ENCODE measurements around the gene C10orf95.
A peak's percentile ranks its signal among the peaks of the same experiment; 100 is the strongest.
"Not testable (repeated sequence)": the region's sequence is repeated elsewhere in the genome, so short reads cannot be mapped to it uniquely, and the experiment has no call there.

The C10orf95 gene, protein sequence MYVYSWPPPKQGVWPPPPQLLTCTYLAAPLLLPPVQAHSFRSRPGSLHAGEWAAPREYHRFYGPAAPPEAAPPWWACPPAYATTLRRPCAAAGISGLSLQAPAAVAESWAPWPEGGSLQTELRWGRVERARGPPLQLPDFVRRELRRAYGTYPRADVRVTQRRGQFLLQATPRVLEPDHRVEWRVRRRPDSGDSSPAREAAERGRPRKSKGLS

DNA sequence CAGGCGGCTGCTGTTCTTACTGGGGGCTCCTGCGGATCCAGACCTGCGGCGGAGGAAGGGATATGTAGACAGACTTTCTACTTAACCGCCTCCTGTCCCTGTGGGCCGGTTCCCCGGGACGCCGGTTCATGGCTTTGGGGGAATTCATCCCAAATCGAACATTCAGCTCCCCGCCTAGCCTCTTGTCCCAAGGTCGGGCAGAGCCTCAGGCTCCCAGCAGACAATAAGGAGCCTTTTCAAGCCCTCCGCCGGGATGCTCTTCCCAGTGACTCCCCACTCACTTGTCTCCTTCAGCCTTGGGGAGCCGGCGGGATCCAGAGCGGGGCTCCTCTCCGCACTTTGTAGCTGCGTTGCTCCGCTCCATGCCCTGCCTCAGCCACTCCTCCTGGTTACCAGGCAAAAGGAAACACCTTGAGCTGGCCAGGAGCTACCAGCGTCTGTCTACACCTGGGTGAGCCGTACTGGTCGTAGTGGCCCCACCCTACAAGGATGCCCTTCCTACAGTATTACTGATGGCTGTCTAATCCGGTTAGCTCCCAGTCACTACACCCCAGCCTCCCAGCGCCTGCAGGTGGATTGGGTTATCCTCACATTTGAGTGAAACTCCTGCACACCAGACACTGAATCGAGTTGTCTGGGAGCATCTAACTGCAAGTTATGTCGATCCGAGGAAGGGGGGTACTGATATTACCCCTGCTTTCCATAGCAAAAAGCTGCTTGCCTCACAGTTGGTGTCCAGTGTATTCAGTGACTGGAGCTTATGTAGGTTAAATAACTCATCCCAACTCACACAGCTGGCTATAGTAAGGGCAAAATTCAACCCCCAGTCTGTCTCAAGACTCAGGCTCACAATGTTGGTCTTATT lies at the start of gene C10orf95:
Gene C10orf95 (minus strand): TSS at position 439 of the 865 bp plus-strand sequence. CDS start 450 bp downstream, outside the sequence.
- peak; percentile 38 for DNase-seq

DNA sequence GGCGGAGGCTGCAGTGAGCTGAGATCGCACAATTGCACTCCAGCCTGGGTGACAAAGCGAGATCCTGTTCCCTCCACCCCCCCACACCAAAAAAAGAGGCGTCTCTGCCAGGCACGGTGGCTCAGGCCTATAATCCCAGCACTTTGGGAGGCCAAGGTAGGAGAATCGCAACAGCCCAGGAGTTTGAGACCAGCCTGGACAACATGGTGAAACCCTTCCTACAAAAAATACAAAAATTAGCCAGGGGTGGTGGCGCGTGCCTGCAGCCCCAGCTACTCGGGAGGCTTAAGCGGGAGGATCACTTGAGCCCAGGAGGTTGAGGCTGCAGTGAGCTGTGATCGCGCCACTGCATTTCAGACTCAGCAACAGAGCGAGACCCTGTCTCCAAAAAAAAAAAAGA lies 49.3 kb upstream of the C10orf95 start:
- DNase-seq: not testable (repeated sequence)

DNA sequence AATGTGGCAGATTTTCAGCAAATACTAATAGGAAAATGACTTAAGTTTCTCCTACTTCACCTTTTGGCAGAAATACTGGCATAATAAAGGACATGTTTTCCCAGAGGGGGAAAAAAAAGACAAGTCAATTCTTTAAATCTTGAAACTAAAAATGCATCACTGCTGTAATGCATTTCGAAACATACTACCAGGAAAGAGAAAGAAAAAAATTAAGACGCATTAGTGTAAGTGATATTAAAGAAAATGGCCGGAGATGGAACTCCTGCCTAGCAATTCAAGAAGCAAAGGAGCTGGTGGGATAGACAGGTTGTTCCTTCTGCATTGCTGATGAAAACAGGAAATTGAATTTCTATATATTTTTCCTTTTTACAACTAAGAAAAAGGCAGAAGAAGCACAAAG lies 48.0 kb upstream of the C10orf95 start:
- DNase-seq: no peak

DNA sequence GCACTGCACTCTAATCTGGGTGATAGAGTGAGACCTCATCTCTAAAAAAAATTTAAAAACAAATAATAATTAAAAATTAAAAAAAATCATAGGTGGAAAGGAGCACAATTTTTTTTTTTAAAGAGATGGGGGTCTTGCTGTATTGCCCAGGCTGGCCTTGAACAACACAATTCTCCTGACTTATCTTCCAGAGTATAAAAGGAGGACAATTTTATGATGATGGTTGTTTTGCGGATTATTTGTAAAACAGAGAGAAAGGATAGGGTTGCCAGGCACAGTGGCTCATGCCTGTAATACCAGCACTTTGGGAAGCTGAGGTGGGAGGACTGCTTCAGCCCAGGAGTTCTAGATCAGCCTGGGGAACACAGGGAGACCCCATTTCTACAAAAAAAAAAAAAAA lies 46.2 kb upstream of the C10orf95 start:
- no peak for DNase-seq

DNA sequence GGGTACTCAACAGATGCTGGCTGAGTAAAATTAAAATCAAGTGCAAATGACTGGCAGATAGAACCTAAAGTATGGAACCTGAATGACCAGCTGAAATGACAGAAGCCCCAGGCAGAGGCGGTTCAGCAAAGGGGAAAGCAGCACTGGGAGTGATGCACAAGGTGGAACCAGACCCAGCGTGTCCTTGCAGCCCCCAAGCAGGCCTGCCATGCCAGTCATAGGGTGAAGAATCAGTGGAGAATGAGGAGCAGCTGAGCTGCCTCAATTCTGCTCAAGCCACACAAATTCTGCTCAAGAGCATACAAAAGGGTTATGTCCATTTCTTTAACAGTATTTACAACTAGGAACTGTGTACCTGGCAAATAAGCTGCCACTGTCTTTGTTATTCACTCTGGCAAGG lies 42.4 kb upstream of the C10orf95 start:
- no peak for DNase-seq

DNA sequence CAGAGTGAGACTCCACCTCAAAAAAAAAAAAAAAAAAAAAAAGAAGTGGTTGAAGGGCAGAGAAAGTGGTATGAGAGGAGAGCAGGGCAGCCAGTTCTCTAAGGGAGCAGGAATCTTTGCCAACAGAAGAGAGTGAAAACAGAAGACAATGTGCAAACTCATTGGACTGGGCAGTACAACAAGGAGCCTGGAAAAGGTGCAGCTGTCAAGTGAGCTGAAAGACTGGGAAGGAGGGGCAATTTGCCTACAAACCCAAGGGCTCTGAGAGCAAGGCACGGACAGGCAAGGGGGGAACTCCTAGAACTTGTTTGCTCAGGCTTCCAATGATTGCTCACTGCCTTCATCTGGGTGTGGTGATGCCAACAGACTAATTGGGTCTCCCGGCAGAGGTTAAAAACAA lies 41.6 kb upstream of the C10orf95 start:
- DNase-seq: no peak

DNA sequence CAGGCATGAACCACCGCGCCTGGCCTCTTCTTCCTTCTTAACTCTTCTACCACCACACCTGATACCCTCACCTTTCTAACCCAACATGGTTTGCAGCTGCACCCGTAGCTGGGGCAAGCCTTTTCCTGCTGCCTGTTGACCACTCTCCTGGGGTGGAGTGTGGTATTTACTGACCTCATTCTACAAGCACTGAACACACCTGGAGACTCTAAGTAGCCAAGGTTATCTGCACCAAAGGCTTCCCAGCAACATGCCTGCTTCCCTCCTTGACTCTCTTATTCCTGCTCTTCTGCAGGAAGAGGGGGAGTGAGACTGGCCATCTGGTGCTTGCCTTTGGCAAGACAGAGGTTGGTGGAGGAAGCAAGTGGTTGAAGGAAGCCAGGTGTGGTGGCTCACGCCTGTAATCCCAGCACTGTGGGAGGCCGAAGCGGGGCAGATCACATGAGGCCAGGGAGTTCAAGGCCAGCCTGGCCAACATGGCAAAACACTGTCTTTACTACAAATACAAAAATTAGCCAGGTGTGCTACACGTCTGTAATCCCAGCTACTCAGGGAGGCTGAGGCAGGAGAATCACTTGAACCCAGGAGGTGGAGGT lies 41.1 kb upstream of the C10orf95 start:
- no peak for DNase-seq

DNA sequence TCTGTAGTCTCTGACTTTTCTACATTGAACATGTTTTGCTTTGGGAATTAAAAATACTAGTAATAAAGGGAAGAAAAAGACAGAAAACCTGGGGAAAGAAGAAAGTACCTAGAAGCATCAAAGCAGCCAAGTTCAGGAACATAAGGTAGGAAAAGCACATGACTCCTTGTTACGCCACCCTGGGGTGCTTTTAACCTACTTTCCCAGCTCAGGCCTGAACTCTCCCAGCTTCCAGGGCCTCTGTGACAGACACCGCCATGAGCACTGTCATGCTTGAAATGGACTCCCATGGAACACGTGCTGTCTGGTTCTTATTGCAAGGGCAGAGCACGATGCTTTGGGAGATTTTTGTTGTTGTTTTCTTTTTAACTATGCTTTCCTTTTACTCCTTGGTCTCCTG lies 39.8 kb upstream of the C10orf95 start:
- no peak for DNase-seq

DNA sequence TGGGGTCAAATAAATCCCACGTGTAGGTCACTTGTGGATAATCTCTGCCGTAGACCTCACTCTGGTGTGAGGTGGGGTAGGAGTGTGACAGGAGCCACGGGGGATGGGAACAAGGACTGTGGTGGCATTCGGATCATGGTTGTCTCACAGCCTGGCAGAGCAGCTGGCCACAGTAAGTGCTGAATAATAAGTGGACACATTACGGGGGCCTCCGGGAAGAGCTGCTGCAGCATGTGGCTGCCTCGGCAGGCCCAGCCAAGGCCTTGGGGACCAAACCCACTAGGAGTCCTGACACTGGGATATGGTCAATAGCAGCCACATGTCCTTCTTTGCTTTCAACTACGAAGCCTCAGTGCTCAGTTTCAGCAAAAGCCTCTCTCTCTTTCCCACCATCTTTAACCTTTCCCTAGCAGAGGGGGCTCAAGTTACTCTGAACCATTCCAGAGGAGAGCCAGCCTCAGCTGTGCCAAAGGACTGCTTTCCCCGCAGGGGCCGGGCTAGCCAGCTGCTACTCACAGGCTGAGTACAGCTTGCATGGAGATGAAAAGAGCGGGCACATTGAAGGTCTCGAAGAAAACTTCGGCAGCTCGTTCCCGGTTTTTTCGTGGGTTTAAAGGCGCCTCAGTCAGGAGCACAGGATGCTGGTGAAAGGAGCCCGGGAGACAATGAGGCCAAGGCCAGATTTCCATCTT lies 33.9 kb upstream of the C10orf95 start:
- DNase-seq: no peak

DNA sequence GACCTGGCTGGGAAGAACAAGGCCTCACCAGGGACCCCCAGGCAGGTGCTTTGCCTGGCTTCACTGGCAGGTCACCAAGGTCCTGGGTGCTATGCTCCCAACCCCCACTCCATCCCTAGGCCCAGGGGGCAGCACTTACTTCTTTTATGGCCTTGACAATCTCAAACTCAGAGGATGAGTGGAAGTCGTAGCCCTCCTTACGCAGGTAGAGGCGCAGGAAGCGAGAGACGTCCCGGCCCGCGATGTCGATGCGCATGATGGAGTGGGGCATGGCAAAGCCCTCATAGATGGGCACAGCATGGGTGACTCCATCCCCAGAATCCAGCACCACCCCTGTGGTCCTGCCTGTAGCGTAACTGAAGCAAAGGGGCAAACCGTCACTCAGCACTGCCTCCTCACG lies 32.7 kb upstream of the C10orf95 start:
- DNase-seq: no peak

DNA sequence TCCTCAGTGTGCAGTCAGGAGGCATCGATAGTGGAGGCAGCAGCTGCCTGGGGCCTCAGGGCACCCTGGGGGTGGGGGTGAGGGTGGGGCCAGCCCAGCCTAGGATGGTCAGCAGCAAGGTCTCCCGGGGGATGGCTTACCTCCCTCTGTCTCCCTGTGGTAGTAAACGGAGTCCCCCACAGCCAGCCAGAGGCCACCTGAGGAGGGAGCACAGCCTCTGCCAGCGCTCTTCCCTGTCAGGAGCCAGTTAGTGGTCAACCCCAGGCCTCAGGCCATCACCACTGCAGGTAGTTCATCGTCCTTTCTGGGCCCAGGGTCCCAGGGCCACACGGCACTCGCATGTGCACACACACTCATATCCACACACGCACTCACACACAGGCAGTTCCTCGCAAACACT lies 29.1 kb upstream of the C10orf95 start:
- no peak for DNase-seq

DNA sequence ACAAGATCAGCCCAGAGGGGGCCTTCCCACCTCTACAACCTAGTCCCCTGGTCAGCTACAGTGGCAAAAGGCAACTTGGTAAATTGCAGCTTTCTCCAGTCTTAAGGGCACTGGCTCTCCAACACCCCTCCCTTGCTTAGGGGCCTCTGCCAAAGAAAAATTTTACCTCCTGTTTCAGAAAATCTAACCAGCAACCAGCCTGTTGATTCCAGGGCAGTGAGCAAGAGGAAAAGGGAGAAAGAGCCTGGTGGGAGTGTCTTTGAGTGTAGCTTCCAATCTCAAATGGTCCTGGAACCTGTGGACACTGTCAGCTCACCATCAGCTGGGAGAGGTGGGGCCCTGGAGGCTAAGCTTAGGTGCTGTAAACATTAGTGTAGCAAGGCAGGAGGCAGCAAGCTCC lies 28.3 kb upstream of the C10orf95 start:
- no peak for DNase-seq

DNA sequence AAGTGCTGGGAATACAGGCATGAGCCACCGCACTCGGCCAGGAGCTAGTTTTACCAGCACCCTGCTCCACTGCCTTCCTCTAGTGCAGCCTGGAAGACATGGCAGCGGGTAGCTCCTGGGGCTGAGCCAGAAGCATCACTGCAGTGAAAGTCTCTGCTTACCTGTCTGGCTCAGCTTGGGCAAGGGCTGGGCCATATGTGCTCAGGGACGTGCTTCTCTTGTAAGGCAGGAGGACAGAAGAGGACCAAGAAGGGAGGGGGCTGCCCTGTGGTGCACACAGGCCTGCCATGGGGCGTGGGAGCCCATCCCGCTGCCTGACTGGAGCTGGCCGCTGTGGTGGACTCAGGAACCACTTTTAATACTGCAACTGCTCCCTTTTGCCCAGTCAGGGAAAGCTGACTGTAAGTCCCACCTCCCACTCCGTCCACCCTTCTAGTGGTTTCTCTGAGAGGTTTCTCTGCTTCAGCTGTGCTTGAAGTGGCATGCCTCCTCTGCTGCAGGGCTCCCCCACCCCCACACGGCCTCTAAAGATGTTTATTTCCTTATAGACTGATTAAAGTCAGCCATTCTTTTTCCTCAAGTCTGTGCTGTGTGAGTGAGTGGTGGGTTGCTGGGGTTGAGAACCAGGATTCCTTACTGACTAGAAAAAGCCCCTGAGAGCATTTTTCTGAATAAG lies 25.3 kb upstream of the C10orf95 start:
- DNase-seq: no peak

DNA sequence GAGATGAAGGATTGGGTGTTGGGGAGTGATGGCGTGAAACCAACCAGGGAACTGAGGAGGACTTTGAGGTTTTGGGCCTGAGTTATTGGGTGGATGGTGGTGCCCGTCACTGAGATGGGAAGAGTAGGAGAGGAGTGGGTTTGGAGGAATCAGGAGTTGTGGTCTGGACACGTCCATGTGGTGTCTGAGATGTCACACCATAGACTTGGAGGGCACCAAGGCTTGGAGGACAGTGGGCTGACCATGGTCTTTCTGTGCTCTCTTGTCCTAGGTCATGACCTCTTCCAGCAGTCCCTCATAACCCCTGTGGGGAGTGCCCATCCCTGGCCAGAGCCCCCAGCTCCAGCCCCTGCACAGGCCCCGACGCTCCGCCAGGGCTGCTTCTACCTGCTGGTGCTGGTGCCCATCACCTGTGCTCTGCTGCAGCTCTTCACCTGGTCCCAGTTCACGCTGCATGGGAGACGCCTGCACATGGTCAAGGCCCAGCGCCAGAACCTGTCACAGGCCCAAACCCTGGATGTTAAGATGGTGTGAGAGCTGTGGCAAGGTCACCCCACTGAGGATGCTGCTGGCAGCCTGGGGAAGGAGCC lies 24.2 kb upstream of the C10orf95 start:
- DNase-seq: no peak

DNA sequence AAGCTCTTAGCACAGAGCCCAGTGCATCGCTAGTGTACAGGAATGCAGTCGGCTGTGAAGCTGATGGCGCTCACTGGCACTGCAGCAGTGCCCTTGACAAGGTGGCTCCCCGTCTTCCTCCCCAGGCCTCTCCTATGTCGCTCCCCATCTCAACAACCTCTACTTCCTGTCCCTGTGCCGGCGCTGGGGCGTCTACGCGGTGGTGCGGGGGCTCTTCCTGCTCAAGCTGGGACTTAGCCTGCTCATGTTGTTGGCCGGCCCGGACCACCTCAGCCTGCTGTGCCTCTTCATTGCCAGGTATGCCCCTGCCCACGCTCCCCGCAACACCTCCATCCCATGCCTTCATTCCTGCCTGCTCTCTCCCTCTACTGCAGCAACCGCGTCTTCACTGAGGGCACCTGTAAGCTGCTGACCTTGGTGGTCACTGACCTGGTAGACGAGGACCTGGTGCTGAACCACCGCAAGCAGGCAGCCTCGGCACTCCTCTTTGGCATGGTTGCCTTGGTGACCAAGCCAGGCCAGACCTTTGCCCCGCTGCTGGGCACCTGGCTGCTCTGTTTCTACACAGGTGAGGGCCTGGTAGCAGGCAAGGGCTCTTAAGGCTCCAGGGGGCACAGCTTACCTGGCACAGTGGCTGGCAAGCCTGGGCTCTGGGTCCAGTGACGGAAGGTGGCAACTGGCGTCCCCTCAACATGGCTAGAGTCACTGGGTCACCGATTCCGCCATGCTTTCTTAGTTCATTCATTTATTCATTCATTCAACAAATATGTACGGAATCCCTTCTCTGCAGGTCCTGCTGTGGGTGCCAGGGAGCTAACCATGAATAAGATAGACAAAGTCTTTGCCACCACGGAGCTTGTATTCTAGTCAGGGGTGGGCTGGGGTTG lies 22.3 kb upstream of the C10orf95 start:
- no peak for DNase-seq

DNA sequence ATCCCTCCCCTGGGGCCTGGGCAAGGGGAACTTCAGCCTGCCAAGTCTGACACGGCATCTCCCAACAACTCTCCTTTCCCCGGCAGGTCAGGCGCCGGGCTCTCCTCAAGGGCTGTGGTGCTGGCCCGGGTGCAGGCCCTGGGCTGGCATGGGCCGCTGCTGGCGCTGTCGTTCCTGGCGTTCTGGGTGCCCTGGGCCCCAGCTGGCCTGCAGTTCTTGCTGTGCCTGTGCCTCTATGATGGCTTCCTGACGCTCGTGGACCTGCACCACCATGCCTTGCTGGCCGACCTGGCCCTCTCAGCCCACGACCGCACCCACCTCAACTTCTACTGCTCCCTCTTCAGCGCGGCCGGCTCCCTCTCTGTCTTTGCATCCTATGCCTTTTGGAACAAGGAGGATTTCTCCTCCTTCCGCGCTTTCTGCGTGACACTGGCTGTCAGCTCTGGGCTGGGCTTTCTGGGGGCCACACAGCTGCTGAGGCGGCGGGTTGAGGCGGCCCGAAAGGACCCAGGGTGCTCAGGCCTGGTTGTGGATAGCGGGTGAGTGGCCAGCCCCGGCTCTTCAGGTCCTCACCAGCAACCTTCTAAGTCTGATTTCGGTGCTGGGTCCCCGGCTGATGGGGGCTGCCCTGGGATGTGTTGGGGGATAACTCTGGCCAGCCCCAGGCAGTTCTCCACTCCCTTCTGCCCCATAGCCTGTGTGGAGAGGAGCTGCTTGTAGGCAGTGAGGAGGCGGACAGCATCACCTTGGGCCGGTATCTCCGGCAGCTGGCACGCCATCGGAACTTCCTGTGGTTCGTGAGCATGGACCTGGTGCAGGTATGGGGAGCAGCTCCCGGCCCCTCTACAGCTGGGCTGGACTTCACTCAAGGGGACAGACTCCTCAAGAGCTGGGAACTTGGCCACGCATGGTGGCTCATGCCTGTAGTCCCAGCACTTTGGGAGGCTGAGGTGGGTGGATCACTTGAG lies 19.5 kb upstream of the C10orf95 start:
- no peak for DNase-seq

DNA sequence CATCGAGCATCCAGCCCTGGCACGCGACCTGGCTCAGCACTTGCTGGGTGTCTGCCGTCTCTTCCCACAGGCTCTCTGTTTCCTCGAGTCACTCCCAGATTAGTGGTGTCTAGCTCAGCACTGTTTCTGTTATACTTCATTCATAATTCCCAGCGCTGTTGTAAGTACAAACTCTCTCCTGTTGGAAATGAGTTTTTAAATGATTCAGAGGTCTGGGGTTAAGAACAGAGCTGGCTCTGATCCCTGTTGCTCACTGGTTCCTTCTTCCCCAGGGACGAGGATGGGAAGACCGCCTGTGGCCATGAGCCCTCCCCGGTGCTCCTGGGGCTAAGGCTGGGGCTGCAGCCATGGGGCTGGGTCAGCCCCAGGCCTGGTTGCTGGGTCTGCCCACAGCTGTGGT lies 17.3 kb upstream of the C10orf95 start:
- DNase-seq: no peak

DNA sequence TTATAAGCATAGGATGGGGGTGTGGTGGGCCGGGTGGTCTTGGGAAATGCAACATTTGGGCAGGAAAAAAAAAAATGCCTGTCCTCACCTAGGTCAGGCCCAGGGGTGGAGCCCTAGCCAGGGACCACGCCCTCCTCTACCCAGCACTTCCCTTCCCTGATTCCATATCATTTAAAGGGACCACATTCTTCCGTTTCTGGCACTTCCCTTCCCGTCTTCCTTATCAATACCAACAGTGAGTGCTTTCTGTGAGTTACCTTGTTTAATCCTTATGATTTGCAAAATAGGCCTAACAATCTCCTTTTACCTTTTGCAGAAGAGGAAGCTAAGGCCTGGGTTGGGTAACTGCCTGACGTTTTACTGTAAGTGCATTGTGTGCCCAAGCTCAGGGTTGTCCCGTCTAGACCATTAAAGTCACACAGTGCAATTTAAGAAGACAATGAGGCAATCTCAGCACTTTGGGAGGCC lies 16.7 kb upstream of the C10orf95 start:
- no peak for DNase-seq

DNA sequence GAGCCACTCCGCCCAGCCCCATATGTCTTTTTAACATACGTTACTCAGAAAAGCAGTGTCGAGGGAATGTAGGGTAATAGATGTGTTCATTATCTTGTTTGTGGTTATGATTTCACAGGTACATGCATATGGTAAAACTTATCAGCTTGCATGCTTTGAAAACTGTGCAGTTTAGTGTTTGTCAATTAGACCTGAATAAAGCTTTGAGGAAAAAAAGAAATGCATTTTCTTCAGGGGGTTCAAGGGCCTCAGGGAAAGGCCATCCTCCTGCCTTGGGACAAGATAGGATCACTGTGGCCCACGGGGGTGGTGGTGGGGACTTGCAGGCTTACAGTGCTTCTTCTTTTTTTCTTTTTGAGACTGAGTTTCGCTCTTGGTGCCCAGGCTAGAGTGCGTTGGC lies 16.0 kb upstream of the C10orf95 start:
- DNase-seq: no peak

DNA sequence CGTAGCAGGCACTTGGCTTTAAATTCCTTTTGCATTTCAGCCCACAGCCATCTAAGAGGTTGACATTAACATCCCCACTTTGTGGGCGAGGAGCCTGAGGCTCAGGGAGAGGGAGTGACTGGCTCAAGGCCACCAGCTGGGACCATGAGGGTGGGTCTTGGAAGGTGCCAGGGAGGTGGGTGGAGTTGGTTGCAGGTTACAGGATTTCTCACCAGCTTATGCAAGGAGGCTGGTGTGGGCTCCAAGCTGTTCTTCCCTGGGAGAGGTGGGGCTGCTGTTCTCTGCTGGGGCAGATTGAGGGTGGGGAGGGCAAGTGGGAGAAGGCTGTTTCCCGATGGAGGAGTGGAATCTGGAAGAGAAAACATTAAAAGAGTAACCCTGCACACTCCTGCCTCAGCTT lies 14.1 kb upstream of the C10orf95 start:
- no peak for DNase-seq

Data from stimulated activated CD4-positive, alpha-beta T cell treated with anti-CD3 and anti-CD28 coated beads, Interleukin-12 subunit alpha, Interleukin-12 subunit beta, amount 100 ng/mL, for 4 hours (primary cell).